ENCODE measurements around the gene PRKCB. TPM values are rescaled to one million over a fixed set of nuclear protein-coding genes. Genes with fewer than 3 reads are reported as not detected.

PRKCB gene
- total RNA-seq, 1 experiment from 2014 or later: 0.89 TPM

DNA sequence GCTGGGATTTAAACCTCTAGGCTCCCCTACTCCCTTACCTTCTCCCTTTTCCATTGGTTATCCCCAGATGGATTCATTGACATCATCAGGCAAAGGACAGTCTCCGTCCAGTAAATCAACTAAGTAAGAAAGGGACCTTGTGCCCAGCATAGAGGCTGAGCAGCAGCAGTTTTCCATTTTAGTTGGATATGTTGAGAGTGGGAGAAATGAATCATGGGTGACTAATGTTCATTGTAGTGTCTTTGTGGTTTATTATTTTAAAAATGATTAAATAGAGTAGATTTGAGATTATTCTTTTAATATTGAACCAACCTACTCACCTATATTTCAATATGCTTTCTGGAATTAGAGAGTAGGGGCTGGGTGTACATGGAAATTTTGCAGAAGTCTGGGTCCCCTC is 321.0 kb downstream of the PRKCB start:
- no peaks in the 10 kb centered on the region for H3K79me2 ChIP-seq (ENCODE audit: insufficient read depth, low read length)
- no peaks in the 10 kb centered on the region for H3K27me3 ChIP-seq (ENCODE audit: insufficient read depth, low read length)
- no peak overlapping the region for H3K4me3 ChIP-seq (replicated peaks in 1 of 2; ENCODE audit: low read depth in 1 of 2, low read length in 2 of 2)
- H3K9me3 ChIP-seq (ENCODE audit: control insufficient read depth in 1 of 2, insufficient read depth in 1 of 2, low read depth in 1 of 2, low read length in 2 of 2): no peaks in the 10 kb centered on the region
- no peaks in the 10 kb centered on the region for H4K20me1 ChIP-seq (ENCODE audit: insufficient read depth)
- no peaks in the 10 kb centered on the region for H3K4me1 ChIP-seq (ENCODE audit: control insufficient read depth in 1 of 2, insufficient read depth in 2 of 2, low read length in 2 of 2)
- DNase-seq (ENCODE audit: low read depth, low spot score) (no peak), ATAC-seq (no peak)
- no peaks in the 10 kb centered on the region for H3K9me2 ChIP-seq (ENCODE audit: insufficient read depth)
- H3K4me2 ChIP-seq (ENCODE audit: low read length): no peak overlapping the region
- intact Hi-C loops (cut with micrococcal nuclease): no loop called here
- H3K27ac ChIP-seq (ENCODE audit: low read depth, low read length): no peak overlapping the region
- CTCF ChIA-PET: no interaction called here
- RAD21 ChIA-PET (ENCODE audit: low non-redundant PET in 1 of 2, low total read pairs in 2 of 2, uncharacterized antibody in 2 of 2, unreplicated experiment in 2 of 2): no interaction called here
- POLR2A ChIA-PET: no interaction called here
- no TSS peak for BruUV-seq (replicated peaks)
- H3K36me3 ChIP-seq (ENCODE audit: control insufficient read depth in 1 of 2, insufficient read depth in 2 of 2, low read length in 2 of 2): no peaks in the 10 kb centered on the region
- H3K9ac ChIP-seq (ENCODE audit: low read length): no peak overlapping the region
- H2AFZ ChIP-seq (ENCODE audit: low read depth, low read length, poor library complexity, severe bottlenecking): no peak overlapping the region
- TF ChIP-seq ELF1 (IDR thresholded peaks at IDR 0.05; ENCODE audit: borderline replicate concordance, low read depth) (no peak), FOSL1 (IDR thresholded peaks at IDR 0.05; ENCODE audit: low read depth) (no peak), CTCF (IDR thresholded peaks at IDR 0.05 in 2 of 3, conservative IDR thresholded peaks at IDR 0.05 in 1 of 3; ENCODE audit: borderline replicate concordance in 1 of 3, insufficient read depth in 1 of 3, low read depth in 2 of 3, low read length in 2 of 3) (no peak), EZH2 (IDR thresholded peaks at IDR 0.05) (no peak), EGR1 (IDR thresholded peaks at IDR 0.05; ENCODE audit: low read depth) (no peak), EZH2phosphoT487 (IDR thresholded peaks at IDR 0.05; ENCODE audit: borderline replicate concordance) (no peak), POLR2A (IDR thresholded peaks at IDR 0.05; ENCODE audit: borderline replicate concordance, extremely low read depth, insufficient read depth, insufficient read length) (no peak), CEBPB (IDR thresholded peaks at IDR 0.05; ENCODE audit: low read depth) (no peak), SRF (IDR thresholded peaks at IDR 0.05; ENCODE audit: low read depth) (no peak), TCF7L2 (IDR thresholded peaks at IDR 0.05; ENCODE audit: borderline replicate concordance, extremely low read depth, insufficient read depth, insufficient read length) (no peak), JUND (IDR thresholded peaks at IDR 0.05) (no peak), SIN3A (IDR thresholded peaks at IDR 0.05; ENCODE audit: low read depth) (no peak), YY1 (IDR thresholded peaks at IDR 0.05; ENCODE audit: extremely low read depth, insufficient replicate concordance, low read depth, low read length) (no peak), ZNF274 (IDR thresholded peaks at IDR 0.05; ENCODE audit: low read depth, low read length) (no peak), CBX3 (IDR thresholded peaks at IDR 0.05; ENCODE audit: low read depth) (no peak), RAD21 (IDR thresholded peaks at IDR 0.05; ENCODE audit: low read depth) (no peak), ZFX (IDR thresholded peaks at IDR 0.05) (no peak)
- TF ChIP-seq, protein P1, sequence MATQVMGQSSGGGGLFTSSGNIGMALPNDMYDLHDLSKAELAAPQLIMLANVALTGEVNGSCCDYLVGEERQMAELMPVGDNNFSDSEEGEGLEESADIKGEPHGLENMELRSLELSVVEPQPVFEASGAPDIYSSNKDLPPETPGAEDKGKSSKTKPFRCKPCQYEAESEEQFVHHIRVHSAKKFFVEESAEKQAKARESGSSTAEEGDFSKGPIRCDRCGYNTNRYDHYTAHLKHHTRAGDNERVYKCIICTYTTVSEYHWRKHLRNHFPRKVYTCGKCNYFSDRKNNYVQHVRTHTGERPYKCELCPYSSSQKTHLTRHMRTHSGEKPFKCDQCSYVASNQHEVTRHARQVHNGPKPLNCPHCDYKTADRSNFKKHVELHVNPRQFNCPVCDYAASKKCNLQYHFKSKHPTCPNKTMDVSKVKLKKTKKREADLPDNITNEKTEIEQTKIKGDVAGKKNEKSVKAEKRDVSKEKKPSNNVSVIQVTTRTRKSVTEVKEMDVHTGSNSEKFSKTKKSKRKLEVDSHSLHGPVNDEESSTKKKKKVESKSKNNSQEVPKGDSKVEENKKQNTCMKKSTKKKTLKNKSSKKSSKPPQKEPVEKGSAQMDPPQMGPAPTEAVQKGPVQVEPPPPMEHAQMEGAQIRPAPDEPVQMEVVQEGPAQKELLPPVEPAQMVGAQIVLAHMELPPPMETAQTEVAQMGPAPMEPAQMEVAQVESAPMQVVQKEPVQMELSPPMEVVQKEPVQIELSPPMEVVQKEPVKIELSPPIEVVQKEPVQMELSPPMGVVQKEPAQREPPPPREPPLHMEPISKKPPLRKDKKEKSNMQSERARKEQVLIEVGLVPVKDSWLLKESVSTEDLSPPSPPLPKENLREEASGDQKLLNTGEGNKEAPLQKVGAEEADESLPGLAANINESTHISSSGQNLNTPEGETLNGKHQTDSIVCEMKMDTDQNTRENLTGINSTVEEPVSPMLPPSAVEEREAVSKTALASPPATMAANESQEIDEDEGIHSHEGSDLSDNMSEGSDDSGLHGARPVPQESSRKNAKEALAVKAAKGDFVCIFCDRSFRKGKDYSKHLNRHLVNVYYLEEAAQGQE (IDR thresholded peaks at IDR 0.05; ENCODE audit: low read depth): no peak
- TF ChIP-seq, protein P2, sequence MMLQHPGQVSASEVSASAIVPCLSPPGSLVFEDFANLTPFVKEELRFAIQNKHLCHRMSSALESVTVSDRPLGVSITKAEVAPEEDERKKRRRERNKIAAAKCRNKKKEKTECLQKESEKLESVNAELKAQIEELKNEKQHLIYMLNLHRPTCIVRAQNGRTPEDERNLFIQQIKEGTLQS (IDR thresholded peaks at IDR 0.05): no peak
- TF ChIP-seq, protein P3, sequence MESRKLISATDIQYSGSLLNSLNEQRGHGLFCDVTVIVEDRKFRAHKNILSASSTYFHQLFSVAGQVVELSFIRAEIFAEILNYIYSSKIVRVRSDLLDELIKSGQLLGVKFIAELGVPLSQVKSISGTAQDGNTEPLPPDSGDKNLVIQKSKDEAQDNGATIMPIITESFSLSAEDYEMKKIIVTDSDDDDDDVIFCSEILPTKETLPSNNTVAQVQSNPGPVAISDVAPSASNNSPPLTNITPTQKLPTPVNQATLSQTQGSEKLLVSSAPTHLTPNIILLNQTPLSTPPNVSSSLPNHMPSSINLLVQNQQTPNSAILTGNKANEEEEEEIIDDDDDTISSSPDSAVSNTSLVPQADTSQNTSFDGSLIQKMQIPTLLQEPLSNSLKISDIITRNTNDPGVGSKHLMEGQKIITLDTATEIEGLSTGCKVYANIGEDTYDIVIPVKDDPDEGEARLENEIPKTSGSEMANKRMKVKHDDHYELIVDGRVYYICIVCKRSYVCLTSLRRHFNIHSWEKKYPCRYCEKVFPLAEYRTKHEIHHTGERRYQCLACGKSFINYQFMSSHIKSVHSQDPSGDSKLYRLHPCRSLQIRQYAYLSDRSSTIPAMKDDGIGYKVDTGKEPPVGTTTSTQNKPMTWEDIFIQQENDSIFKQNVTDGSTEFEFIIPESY (IDR thresholded peaks at IDR 0.05; ENCODE audit: extremely low read depth, insufficient replicate concordance, low read length): no peak

Measured in HCT116 (cell line).